SK-N-SH (cell line): ENCODE measurements around the gene ENTPD2.

Experiments used
- ELF1 ChIP-seq: IDR thresholded peaks from 2 replicates; pipeline ENCODE4 v1.4.0; 2012
- EP300 ChIP-seq, 2 experiments: IDR thresholded peaks; 2 replicates each; pipeline versions ENCODE4 v1.4.0 to v1.6.1; 2012; ENCODE audit warnings: borderline replicate concordance in 1 of 2, low read depth in 1 of 2, low read length in 1 of 2
- EZH2phosphoT487 ChIP-seq: fragments of 200-600 bp; sonication (generic); IDR thresholded peaks from 2 replicates; pipeline ENCODE4 v1.6.1; 2017; ENCODE audit warnings: low read depth, mixed run types, mild to moderate bottlenecking, antibody characterized with exemption, moderate library complexity, borderline replicate concordance
- FOXM1 ChIP-seq: IDR thresholded peaks from 2 replicates; pipeline ENCODE4 v1.4.0; 2012; ENCODE audit warnings: low read depth, mild to moderate bottlenecking
- GABPA ChIP-seq: IDR thresholded peaks from 2 replicates; pipeline ENCODE4 v1.4.0; 2012; ENCODE audit warnings: low read depth, mild to moderate bottlenecking
- PBX3 ChIP-seq: IDR thresholded peaks from 2 replicates; pipeline ENCODE4; 2012
- POLR2AphosphoS5 ChIP-seq: IDR thresholded peaks from 2 replicates; pipeline ENCODE4 v1.6.1; 2012; ENCODE audit warnings: low read depth, low read length
- SIN3A ChIP-seq: IDR thresholded peaks from 2 replicates; pipeline ENCODE4 v1.6.1; 2012; ENCODE audit warnings: low read depth, mild to moderate bottlenecking, low read length, moderate library complexity, borderline replicate concordance
- SMC3 ChIP-seq: IDR thresholded peaks from 2 replicates; pipeline ENCODE4 v1.6.1; 2012; ENCODE audit warnings: low read depth, low read length, improper control_type of control experiment
- TAF1 ChIP-seq: IDR thresholded peaks from 2 replicates; pipeline ENCODE4 v1.6.1; 2012; ENCODE audit warnings: low read depth, mild to moderate bottlenecking, low read length, moderate library complexity, borderline replicate concordance
- TCF12 ChIP-seq: IDR thresholded peaks from 2 replicates; pipeline ENCODE4 v1.4.0; 2012
- TF ChIP-seq, protein P1 (sequence below): fragments of 200-600 bp; sonication (generic); IDR thresholded peaks from 2 replicates; pipeline ENCODE4 v1.6.1; 2017; ENCODE audit warnings: antibody characterized with exemption, mild to moderate bottlenecking, moderate library complexity

DNA sequence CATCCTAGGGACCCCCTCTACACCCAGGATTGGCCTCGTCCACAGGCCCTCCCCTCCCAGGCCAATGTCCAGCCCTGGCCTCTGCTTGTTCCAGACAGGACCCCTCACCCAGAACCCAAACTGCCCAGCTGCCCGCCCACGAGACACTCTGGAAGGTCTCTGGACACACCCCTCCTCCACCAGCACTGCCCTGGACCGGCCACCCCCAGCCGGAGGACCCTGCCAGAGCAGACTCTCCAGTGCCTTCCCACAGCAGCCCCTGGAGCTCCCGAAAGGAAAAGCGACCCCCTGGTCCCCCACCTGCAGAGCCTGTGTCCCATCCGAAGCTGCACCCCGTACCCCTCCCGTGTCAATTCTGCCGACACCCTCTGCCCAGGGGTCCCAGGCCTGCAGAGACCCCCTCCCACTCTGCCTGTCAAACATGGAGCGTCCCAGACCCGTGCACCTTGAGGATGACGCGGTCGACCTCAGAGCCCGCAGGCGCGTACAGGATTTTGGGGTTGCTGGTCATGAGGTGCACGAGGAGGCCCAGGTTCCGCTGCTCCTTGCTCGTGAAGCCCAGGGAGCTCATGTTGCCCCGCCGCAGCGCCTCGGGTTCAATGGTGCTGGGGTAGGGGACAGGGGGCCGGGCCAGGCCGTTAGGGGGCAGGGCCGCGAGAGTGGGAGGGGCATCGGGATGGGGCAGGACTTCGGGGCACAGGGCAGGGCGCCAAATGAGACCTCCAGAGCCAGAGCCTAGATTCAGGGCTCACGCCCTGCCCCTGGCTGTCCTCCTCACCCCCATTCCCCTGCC lies 33.8 kb downstream of the ENTPD2 start:
- TF ChIP-seq SMC3 (no peak), TAF1 (no peak), EZH2phosphoT487 (no peak), PBX3 (no peak), POLR2AphosphoS5 (no peak), GABPA (no peak), EP300 (IDR thresholded peaks at IDR 0.05; ENCODE audit: borderline replicate concordance in 1 of 2, low read depth in 1 of 2, low read length in 1 of 2) (no peak), ELF1 (no peak), FOXM1 (no peak), SIN3A (no peak), TCF12 (no peak)
- TF ChIP-seq, protein P1, sequence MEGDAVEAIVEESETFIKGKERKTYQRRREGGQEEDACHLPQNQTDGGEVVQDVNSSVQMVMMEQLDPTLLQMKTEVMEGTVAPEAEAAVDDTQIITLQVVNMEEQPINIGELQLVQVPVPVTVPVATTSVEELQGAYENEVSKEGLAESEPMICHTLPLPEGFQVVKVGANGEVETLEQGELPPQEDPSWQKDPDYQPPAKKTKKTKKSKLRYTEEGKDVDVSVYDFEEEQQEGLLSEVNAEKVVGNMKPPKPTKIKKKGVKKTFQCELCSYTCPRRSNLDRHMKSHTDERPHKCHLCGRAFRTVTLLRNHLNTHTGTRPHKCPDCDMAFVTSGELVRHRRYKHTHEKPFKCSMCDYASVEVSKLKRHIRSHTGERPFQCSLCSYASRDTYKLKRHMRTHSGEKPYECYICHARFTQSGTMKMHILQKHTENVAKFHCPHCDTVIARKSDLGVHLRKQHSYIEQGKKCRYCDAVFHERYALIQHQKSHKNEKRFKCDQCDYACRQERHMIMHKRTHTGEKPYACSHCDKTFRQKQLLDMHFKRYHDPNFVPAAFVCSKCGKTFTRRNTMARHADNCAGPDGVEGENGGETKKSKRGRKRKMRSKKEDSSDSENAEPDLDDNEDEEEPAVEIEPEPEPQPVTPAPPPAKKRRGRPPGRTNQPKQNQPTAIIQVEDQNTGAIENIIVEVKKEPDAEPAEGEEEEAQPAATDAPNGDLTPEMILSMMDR: no peak
